Endometrial microvascular endothelial cells (primary cell): Measurements from ENCODE around the gene COL23A1. TPM values are rescaled to one million over a fixed set of nuclear protein-coding genes. Genes with fewer than 3 reads are reported as not detected.

ENCODE experiments used
- in situ Hi-C: cut with HindIII; loops from 2 replicates; pipeline ENCODE4 v1.10.0; 2017; ENCODE audit warnings: low sequenced_read_pairs, low pct_unique_long_range_greater_than_20kb; ENCODE audit errors: inconsistent ontology term
- total RNA-seq: library from RNA; depleted of rRNA; stranded (reverse); fragments of >200 nt; gene quantifications from one replicate; pipeline ENCODE4 v1.2.3, GENCODE V29; 2015; ENCODE audit errors: inconsistent ontology term

The COL23A1 gene
- total RNA-seq, 1 donor from 2014 or later: not detected

DNA sequence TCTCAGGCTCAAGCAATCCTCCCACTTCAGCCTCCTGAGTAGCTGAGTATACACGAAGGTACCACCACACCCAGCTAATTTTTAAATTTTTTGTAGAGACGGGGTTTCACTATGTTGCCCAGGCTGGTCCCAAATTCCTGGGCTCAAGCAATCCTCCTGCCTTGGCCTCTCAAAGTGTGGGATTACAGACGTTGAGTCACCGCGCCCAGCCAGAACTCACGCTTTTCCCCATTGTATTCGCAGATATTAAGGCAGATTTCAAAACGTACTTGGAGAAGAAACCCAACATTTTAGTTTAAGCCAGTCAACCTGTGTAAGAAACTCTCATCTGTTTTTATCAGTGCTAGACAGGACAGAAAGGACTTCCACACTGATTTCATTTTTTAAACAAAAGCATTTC lies 26.6 kb downstream of the COL23A1 start:
- in situ Hi-C loops: no loop called here

DNA sequence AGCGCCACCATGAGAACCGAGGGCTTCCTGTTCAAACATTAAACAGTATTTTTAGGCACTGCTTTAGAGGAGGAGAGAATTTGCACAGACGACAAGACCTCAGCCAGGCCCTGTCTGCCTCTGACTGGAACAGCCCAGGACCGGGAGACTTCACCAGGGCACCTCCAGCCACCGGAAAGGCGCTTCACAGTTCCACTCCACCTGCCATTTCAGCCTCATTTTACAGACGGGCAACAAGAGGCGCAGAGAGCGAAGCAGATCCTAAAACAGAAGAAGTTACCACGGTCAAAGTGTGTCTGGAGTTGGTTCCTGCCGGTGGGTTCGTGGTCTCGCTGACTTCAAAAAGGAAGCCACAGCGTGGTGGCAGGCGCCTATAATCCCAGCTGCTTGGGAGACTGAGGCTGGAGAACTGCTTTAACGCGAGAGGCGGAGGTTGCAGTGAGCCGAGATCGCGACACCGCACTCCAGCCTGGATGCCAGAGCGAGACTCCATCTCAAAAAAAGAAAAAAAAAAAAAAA lies 28.4 kb downstream of the COL23A1 start:
- in situ Hi-C loops: no loop called here

DNA sequence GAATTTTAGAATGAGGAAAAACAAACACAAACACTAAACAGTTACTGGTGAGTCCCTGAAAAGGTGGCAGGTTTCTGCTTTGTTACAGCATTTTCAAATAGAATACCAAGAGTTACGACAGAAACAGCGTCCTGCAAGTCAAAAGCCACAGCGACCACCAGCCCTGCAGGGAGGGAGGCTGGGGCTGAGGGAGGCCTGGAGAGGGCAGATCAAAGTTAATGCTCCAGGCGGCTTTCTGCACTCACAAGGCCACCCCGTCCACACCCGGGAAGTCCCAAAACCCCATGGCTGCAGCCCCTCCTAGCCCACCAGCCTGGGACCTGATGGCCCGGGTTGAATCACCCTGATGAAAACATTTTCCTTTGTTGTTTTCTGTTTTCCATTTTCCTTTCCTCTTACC lies 29.3 kb downstream of the COL23A1 start:
- in situ Hi-C loops: no loop called here

DNA sequence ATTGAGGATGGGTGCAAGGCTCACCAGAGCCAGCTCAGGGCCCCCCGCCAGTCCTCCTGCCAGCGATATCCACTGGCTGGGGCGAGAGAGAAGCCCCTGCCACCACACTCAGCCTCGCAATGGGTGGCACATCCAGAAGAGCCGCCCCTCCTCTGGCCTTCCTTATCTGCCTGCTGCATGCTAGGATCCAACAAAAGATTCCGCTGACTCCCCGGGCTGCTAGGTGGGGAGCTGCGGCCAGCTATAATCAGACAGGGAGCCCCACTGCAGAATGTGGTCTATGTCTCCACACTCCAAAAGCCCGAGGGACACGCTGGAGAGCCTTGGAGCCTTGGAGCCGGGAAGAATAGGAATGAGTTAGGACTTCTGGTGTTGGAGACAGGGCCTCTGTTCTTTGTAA lies 32.8 kb downstream of the COL23A1 start:
- in situ Hi-C loops: no loop called here

DNA sequence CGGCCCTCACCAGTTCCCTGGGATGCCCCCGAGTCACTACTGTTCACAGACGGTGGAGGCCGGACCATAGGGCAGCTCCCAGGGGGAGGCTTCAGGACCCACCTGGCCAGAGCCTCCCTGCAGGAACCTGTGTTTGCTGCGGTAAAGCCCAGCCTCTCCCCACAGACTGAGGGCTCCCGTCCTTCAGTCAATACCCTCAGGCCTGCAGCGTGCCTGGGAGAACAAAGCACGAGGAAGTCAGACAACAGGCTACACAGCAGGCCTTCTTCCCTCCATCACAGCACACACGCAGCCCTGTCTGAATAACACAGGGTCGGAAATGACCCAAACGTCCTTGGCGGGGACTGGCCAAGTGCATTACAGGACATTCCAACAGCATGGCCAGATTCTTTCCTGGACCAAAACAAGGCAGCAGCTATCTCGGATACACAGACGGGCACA lies 34.4 kb downstream of the COL23A1 start:
- in situ Hi-C loops: no loop called here

DNA sequence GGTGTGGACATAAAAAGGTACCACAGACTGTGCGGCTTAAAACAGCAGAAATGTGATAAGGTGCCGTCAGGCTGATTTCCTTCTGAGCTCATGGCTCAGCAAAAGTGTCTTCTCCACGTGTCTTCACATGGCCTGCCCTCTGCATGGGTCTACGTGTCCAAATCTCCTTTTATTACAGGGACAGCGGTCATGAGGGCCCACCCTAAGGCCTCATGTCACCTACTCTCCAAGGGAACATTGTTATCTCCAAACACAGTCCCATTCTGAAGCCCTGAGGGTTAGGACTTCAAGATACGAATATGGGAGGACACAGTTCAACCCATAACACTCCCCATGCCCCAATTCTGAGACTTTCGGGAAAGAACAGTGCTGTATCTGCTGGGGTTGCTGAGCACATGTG lies 35.2 kb downstream of the COL23A1 start:
- in situ Hi-C loops: no loop called here

DNA sequence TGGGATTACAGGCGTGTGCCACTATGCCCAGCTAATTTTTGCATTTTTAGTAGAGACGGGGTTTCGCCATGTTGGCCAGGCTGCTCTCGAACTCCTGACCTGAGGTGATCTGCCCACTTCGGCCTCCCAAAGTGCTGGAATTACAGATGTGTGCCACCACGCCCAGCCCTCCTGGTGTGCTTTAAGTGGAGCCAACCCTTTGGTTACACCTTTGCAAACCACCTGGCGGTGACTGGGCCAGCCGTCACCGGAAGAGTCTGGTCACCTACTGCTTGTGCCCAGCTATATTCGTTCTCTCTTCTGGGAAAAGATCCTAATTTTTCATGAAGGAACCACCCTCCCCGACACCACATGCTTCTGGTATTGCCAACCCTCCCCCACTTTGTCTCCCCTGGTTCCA lies 35.9 kb downstream of the COL23A1 start:
- in situ Hi-C loops: no loop called here

DNA sequence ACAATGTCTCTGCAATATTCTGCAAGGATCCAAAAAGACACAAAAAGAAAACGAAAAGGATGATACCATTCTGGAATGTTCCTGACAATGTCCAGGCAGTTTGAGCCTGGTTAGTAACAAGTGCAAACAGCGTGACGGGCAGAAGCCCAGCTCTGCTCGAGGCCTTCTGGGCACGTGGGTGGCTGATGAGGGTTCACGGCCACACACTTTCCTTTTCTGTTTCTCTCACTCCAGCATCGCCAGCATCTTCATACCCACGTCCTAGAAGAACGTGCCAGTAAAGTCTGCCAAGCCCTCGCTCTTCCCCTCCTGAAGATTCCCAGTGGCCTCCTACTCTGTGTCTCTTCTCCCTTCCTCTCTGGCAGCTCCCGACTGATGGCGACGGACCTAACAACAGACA lies 36.7 kb downstream of the COL23A1 start:
- in situ Hi-C loops: no loop called here

DNA sequence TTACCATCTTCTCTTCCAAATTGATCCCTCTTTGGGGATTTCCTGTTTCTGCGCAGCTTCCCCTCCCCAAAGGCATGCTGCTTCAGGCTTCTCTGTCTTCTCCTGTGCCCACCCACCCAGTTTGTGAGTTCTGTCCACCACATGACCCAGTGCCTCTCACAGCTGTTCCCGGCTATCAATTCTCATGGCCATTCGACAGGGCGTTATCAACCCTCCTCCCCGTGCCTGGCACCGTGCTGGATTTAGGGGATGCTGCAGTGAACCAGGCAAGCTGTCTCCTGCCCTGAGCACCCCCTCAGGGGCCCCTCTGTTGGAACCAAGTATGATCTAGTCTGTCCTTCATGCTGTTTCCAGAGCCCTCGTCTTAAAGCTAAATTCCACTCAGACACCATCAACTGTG lies 38.7 kb downstream of the COL23A1 start:
- in situ Hi-C loops: no loop called here

DNA sequence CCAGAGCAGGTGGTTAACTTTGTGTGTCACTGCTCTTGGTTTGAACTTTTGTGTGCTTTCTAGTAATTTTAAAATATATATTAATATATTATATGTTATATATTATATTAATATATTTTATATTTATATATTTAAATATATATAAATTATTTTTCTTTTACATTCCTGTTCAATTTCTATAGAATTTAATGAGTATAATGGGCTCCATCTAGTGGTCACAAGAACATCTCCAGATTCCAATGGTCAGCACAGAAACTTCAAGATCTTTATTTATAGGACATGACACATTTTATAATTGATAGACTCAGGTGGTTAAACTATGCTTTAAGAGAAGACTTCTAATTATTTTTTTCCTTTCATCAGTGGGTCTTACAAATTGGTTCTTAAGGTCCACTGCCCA lies 39.1 kb downstream of the COL23A1 start:
- in situ Hi-C loops: no loop called here

DNA sequence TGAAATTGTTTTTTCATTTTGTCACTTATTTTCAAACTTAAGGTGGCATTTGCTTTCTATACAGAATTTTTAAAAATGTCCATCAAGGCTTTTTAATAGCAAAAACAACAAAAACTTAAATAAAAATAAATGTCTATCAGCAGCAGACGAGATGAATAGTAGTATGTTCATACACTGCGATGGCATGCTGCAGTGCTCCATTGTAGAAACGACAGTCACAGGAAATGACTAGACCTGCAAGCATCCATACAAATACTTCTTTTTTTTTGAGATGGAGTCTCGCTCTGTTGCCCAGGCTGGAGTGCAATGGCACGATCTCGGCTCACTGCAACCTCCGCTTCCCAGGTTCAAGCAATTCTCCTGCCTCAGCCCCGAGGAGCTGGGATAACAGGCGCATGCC lies 41.4 kb downstream of the COL23A1 start:
- in situ Hi-C loops: no loop called here

DNA sequence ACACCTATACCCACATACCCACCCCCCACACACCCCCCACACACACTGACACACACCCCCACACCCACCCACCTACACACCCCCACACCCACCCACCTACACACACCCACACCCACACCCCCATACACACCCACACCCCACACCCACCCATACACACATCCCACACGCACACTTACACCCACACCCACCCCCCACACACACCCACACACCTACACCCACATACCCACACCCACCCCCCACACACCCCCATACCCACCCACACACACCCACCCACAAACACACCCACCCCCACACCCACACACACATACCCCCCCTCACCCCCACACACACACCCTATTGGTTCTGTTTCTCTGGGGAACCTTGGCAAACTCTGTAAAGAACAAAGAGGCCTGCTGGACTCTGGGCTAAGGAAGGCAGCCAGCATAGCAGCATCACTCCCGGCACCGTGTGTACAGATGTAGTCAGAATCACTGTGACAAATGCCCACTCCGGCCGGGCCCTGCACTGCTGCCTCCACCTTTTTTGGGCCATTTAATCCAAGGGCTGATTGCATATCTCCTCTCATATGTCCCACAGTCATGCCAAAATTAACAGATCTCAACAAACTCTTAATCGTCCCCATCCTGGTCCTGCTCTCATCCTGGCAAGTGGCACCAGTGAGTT lies 42.3 kb downstream of the COL23A1 start:
- in situ Hi-C loops: no loop called here

DNA sequence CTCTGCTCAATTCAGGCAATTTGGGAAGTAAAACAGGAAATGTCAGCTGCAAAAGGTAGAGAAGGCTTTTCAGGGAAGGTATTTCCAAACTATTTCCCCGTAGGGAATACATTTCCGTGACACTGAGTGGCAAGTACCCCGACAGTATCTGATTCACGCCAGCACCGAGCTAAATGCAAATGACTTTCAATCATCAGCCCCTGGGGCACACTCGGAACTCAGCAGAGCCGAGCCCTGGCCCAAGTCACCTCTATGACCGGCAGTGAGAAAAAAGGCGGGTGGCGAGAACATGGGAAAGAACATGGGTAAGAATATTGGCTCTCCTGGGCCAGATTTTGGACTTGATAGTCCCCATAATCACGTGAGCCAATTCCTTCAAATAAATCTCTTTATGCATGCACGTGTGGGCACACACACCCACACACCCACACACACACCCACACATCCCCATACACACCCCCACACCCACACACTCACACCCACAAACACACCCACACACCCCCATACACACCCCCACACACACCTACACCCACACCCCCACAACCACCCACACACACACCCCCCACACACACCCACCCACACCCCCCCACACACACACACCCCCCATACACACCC lies 43.0 kb downstream of the COL23A1 start:
- in situ Hi-C loops: no loop called here

DNA sequence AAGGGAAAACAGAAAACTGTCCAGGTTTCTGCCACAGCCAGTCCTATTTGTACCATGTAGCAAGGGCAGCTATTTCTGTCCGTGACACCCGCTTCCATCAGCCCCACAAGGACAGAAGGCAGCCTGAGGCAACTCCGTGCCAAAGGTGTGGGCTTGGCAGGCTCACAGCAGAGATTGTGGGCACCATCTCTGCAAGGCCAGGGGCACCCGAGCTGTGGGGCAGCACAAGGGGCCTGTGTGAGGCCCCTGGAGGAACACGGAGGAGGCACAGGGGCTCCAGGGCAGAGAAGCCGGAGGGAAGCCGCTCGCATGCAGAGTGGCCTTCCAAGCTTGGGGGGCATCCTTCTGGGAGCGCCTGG lies 43.5 kb downstream of the COL23A1 start:
- in situ Hi-C loops: no loop called here

DNA sequence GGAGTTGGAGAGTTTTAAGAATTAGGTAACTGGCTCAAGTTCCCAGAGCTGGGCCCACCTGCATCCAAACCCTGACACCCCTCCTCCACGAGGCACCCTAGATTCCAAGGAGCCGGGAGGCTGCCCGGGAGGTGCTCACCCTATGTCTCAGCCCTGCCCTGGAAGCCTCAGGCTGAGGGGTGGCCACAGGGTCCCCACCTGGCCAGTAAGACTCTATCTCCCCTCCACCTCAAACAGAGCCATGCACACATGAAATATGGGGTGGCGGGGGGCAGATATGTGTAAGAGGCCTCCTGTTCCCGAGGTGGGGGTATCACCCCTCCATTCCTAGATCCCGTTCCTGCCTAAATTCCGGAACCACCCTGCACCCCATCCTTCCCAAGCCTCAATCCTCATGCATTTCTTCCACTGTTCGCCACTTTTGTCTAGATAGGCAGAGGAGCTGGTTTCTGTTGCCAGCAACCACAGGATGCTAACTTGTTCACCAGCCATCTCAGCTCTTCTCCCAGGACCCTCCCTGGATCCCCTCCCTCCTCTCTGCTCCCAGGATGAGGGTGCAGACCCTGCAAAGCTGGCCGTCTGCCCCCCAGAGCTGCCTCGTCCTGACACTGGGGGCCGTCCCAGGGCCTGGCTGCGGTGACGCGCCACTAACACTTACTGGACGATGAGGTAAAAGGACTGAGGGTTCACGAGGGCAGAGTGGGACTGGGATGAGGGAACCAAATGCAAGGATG lies 44.1 kb downstream of the COL23A1 start:
- in situ Hi-C loops: no loop called here

DNA sequence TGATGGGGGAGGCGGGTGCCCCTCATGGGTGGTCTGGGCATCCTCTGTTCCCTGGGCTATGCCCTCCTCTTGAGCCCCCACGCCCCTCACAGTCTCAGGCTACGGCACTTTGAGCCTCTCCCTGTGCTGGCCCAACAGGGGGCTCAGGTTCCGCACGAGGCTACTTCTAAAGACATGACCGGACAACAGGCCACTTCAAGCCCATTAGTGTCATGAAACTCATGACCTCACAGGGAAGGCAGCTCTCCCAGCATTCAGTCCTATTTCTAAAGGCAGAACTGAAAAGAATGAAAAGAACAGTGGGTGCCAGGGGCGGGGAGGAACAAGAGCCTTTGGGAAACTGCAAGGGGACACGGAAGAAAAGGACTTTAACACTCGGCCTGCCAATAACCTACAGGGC lies 45.0 kb downstream of the COL23A1 start:
- in situ Hi-C loops: no loop called here

DNA sequence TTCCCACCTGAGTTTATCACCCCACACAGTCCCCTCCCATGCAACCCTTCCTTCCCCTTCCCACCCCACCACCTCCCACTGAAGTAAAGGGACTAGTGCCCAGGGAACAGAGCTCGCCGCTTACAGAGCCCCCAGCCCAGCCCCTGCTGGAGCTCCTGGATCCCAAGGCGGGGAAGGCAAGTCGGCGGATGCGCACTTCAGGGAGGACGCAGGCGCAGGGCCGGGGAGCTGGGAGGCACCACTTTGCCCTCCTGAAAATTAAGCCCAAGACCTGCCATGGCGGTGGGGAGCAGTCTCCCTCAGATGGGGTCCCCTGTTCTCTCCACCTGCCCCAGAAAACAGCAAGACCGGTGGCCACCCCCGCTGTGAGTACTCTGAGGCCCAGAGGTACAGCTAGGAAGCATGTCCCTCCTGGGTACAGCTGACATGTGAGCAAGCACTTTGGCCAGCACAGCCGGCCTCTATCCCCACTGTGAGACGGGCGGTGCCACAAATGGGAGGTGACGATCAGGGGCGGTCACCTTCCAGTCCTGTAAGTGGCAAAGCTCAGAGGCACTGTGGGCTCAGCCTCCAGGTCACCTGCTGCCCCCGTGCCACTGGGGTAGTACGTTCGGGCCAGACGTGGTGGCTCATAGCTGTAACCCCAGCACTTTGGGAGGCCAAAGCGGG lies 45.9 kb downstream of the COL23A1 start:
- in situ Hi-C loops: no loop called here

DNA sequence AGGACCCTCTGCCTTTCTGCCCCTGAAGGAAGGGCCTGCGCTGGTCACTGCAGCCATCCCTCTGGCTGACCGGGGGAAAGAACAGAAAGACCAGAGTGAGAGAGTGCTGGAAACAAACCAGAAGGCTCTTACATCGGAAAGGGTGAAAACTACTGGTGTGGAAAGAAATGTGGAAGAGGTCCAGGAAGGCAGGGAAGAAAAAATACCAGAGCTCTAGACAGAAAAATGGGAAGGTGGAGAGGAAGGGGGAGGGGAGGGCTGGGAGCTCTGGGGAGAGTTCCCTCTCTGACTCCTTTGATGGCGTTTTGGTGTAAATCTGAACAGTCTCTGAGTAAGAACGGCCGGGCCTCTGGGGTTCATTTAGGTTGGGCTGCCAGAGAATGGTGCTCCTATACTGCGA lies 47.7 kb downstream of the COL23A1 start:
- in situ Hi-C loops: no loop called here

DNA sequence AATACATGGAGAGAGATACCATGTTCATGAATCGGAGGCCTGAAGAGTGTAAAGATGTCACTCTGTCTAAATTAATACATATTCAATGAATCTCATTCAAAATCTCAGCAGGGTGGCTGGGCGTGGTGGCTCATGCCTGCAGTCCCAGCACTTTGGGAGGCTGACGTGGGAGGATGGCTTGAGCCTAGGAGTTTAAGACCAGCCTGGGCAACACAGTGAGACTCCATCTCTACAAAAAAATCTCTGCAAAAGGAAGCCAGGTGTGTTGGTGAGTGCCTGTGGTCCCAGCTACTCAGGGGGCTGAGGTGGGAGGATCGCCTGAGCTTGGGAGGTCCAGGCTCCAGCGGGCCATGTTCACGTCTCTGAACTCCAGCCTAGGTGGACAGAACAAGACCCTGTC lies 49.7 kb downstream of the COL23A1 start:
- in situ Hi-C loops: no loop called here
